Colonic mucosa (tissue), 4 donors: ENCODE results near the gene CFAP46. TPM values are rescaled to one million over a fixed set of nuclear protein-coding genes. Genes with fewer than 3 reads are reported as not detected.

Experiments
- DNase-seq: peaks from one replicate; pipeline ENCODE4 v3.0.0-alpha.2; 2020
- H3K27ac ChIP-seq: fragments of 200-600 bp; one replicate; pipeline ENCODE4 v1.8.0; 2021
- H3K27me3 ChIP-seq: fragments of 200-600 bp; one replicate; pipeline ENCODE4 v1.8.0; 2021
- H3K36me3 ChIP-seq: fragments of 200-600 bp; one replicate; pipeline ENCODE4 v1.8.0; 2021
- H3K4me1 ChIP-seq: fragments of 200-600 bp; one replicate; pipeline ENCODE4 v1.8.0; 2021; ENCODE audit warnings: mild to moderate bottlenecking
- H3K4me3 ChIP-seq: fragments of 200-600 bp; one replicate; pipeline ENCODE4 v1.8.0; 2021
- H3K9ac ChIP-seq, 2 donors: one replicate each; pipeline ENCODE4 v1.7.0; 2013; ENCODE audit warnings: control low read depth in 2 of 2, low read depth in 2 of 2, low read length in 2 of 2
- H3K9me3 ChIP-seq: fragments of 200-600 bp; one replicate; pipeline ENCODE4 v1.8.0; 2021
- intact Hi-C: fragments of 100-400 bp; cut with DNase I; formaldehyde crosslinking; loops from one replicate; pipeline ENCODE4 v1.14.1; 2022
- total RNA-seq, 2 donors: library from RNA; stranded (reverse); fragmentation: NEBNext Ultra II Directional in 1 of 2; extraction: Animal tissue kit (Norgen Biotek cat#: 25700) in 1 of 2; gene quantifications; one replicate each; pipeline ENCODE4 v1.2.1, GENCODE V29; 2021
- TF ChIP-seq, protein P1 (sequence below): fragments of 200-600 bp; IDR thresholded peaks from one replicate; pipeline ENCODE4 v1.8.0; 2022; ENCODE audit warnings: antibody characterized with exemption, mild to moderate bottlenecking
- donor health status: healthy.
- donor health status: DM: no; HTN: no; CAD: no.
- donor health status: DM: no; HTN: no; CAD: no.

Gene CFAP46
- total RNA-seq, 2 donors from 2014 or later, result 0.13 TPM; not detected in 1

DNA sequence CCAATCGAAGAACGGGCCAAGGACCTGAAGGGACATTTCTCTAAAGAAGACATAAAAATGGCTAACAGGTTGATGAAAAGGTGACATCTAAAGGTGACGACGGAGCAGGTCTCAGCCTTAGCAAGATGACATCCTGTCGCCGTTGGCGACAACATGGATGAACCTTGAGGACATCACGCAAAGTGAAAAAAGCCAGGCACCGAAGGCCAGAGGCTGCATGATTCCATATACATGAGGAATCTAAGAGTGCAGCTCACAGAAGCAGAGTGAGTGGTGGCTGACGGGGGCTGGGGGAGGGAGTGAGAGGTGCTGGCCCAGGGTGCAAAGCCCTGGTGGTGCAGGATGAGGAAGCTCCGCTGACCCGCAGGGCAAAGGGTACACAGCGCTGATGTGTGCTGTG lies 122.3 kb downstream of the CFAP46 start:
- intact Hi-C loops, result no loop called here
- no peak for DNase-seq
- no peak overlapping the region for H3K27ac ChIP-seq

DNA sequence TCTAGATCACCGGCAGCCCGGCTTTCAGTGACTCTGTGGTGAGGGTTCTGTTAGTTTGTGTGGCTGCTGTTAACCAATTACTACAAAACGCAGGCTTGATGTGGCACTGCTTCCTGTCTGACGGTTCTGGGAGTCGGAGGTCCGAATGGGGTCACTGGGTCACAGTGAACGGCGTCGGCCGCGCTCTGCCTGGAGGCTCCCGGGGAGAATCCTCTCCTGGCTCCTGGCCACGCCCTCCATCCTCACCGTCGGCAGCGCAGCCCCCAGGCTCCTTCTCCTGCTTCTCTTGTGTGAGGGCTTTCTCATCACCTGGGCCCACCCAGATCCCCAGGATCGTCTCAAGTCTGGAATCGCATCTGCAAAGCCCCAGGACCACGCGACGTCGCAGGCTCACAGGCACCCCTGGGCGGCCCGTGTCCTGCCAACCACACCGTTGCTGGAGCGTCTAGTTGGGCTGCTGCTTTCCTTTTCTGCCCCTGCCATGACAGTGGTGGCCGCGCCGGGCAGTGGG lies 124.6 kb downstream of the CFAP46 start:
- intact Hi-C loops, result no loop called here
- Histone ChIP-seq H3K36me3 (no peaks in the 10 kb centered on the region), H3K27me3 (no peaks in the 10 kb centered on the region), H3K9me3 (no peaks in the 10 kb centered on the region), H3K4me3 (no peak overlapping the region), H3K9ac (no peak overlapping the region), H3K4me1 (no peaks in the 10 kb centered on the region), H3K27ac (no peak overlapping the region)
- TF ChIP-seq, protein P1, sequence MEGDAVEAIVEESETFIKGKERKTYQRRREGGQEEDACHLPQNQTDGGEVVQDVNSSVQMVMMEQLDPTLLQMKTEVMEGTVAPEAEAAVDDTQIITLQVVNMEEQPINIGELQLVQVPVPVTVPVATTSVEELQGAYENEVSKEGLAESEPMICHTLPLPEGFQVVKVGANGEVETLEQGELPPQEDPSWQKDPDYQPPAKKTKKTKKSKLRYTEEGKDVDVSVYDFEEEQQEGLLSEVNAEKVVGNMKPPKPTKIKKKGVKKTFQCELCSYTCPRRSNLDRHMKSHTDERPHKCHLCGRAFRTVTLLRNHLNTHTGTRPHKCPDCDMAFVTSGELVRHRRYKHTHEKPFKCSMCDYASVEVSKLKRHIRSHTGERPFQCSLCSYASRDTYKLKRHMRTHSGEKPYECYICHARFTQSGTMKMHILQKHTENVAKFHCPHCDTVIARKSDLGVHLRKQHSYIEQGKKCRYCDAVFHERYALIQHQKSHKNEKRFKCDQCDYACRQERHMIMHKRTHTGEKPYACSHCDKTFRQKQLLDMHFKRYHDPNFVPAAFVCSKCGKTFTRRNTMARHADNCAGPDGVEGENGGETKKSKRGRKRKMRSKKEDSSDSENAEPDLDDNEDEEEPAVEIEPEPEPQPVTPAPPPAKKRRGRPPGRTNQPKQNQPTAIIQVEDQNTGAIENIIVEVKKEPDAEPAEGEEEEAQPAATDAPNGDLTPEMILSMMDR, result no peak
- no peak for DNase-seq

More for the DNA sequence above, 122.3 kb downstream of the CFAP46 start:
- Histone ChIP-seq H3K4me1 (no peaks in the 10 kb centered on the region), H3K9me3 (no peaks in the 10 kb centered on the region), H3K36me3 (no peaks in the 10 kb centered on the region), H3K9ac (no peak overlapping the region), H3K4me3 (no peak overlapping the region), H3K27me3 (no peaks in the 10 kb centered on the region)
- TF ChIP-seq, protein P1, result no peak

DNA sequence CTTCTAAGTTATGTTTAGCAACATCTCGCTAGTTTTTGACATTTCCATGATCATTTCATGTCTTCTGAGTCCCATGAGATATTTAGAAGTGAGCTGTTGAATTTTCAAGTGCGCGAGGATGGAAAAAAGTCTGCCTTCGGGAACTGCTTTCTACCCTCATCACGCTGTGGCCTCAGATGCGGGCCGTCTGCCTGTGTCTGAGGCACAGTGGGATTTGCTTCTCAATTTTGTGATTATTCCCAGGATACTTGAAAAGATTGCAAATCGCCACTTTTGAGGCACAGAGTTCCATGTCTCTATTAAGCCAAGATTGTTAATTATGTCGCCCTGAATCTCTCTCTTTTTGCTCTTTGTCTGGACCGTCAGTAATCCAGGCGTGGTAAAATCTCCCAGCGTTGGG lies 125.7 kb downstream of the CFAP46 start:
- no peaks in the 10 kb centered on the region for H3K9me3 ChIP-seq
- no peaks in the 10 kb centered on the region for H3K27me3 ChIP-seq
- no peak for DNase-seq
- no peaks in the 10 kb centered on the region for H3K4me1 ChIP-seq
- no peak overlapping the region for H3K9ac ChIP-seq
- no peaks in the 10 kb centered on the region for H3K36me3 ChIP-seq
- intact Hi-C loops, result no loop called here
- no peak overlapping the region for H3K4me3 ChIP-seq
- no peak overlapping the region for H3K27ac ChIP-seq
- TF ChIP-seq, protein P1, result no peak

DNA sequence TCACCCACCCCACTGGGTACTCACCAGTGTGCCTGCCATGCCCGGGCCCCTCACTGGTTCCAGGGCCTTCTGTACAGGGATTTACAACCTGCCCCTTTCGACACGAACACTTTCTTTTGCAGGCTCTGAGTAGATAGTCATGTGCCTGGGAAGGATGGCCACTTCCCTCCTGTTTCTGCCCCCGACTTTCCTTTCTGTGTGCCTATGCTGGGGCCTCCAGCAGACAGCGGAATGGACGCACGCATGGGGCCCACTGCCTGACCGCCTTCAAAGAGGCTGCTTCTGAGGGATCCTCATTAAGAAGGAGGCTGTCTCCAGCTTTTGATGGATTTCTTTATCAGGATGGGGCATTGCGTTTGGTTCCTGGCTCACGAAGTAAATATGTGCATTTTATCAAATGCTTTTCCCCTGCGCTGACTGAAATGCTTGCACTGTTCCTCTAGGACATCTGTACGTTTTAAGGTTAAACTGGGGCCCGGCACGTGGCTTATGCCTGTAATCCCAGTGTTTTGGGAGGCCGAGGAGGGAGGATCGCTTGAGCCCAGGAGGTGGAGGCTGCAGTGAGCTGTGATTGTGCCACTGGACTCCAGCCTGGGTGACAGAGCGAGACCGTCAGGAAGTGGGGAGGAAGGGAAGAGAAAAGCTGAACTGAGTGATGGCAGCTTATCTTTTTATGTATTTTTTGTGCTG lies 127.1 kb downstream of the CFAP46 start:
- Histone ChIP-seq H3K36me3 (no peaks in the 10 kb centered on the region), H3K27ac (no peak overlapping the region), H3K9ac (no peak overlapping the region), H3K27me3 (no peaks in the 10 kb centered on the region), H3K9me3 (no peaks in the 10 kb centered on the region), H3K4me1 (no peaks in the 10 kb centered on the region), H3K4me3 (no peak overlapping the region)
- TF ChIP-seq, protein P1, result no peak
- no peak for DNase-seq
- intact Hi-C loops, result no loop called here

DNA sequence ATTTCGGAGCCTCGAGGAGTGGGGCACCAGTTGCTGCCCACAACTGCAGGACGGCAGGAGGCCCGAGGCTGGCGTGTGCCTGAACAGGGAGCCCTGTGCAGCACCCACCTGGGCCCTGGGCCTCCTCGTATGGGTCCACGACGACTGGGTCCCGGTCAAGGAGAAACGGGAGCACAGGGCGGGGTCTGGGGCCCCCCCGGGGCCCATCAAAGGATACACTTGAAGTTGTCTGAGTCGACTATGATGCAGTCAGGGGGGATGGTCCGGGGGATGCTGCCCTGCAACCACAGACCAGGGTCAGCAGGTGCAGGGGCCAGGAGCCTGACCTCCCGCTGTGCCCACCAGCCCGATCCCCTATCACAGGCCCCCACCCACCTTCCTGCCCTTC lies 127.9 kb downstream of the CFAP46 start:
- Histone ChIP-seq H3K36me3 (no peaks in the 10 kb centered on the region), H3K27me3 (no peaks in the 10 kb centered on the region), H3K4me1 (no peaks in the 10 kb centered on the region), H3K9ac (no peak overlapping the region), H3K27ac (no peak overlapping the region), H3K9me3 (no peaks in the 10 kb centered on the region), H3K4me3 (no peak overlapping the region)
- TF ChIP-seq, protein P1, result no peak
- intact Hi-C loops, result no loop called here
- no peak for DNase-seq
